Retinal pigment epithelial cell (primary cell): ENCODE results near the gene DYRK1B.
"Not testable (repeated sequence)": the region's sequence is repeated elsewhere in the genome, so short reads cannot be mapped to it uniquely, and the experiment has no call there.

Experiments used
- DNase-seq: peaks from one replicate; pipeline ENCODE4 v3.0.0-alpha.2; 2010; ENCODE audit warnings: low read depth
- H3K4me3 ChIP-seq: 2 replicates; pipeline ENCODE4 v1.5.1; 2011; ENCODE audit warnings: mild to moderate bottlenecking, low read length, control low read depth, moderate library complexity
- CTCF ChIP-seq: conservative IDR thresholded peaks from 2 replicates; pipeline ENCODE4 v1.5.1; 2011; ENCODE audit warnings: low read depth, low read length, control low read depth, inconsistent platforms

DYRK1B gene

GRCh38 chr19:39833464-39834286 is at the start of gene DYRK1B:
TSS of gene DYRK1B (minus strand) at chr19:39834162. CDS start at chr19:39831867, 2,295 bp downstream.
- no peak for TF ChIP-seq CTCF
- peak within 1 kb of the TSS; percentile 80 for H3K4me3 ChIP-seq
- DNase-seq, result peak; percentile 92

DNA sequence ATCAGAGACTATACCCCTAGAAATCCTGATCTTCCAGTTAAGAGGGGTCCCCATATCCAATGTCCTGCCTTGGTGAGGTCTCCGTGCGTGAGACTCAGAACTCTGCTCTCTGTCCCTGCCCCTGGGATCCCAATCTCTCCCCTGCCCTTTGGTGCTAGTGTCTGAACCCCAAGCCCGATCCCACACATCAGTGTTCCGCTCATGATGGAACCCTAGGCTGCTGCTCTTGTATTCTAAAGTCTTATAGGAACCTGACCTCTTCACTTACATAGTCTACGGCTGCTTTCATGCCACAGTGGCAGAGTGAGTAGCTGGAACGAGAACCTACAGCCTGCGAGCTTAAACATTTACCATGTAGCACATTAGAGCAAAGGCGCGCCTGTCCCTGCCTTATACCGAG is 48.7 kb upstream of the DYRK1B start:
- DNase-seq, H3K4me3 ChIP-seq: not testable (repeated sequence)

- not testable (repeated sequence) for DNase-seq
- peak; percentile 54 for TF ChIP-seq CTCF
Measured at GRCh38 chr19:39881495-39882110, 47.6 kb upstream of the DYRK1B start.

GRCh38 chr19:39880241-39880640 is 46.3 kb upstream of the DYRK1B start:
- DNase-seq, result not testable (repeated sequence)

More at GRCh38 chr19:39881495-39882110, 47.6 kb upstream of the DYRK1B start:
- not testable (repeated sequence) for H3K4me3 ChIP-seq

DNA sequence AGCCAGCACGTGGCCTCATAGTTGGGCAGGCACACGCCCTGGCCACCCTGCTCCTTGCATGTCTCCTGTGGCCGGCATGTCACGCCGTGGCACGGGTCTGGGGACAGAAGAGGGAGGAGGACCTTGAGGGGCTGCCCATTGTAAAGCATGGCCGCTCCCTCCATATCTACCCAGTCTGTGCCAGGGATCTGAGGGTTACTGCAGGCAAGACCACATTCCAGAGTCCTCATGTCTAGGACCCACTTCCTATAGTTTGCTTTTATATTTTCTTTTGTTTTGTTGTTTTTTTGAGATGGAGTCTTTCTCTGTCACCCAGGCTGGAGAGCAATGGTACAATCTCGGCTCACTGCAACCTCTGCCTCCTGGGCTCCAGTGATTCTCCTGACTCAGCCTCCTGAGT is 45.8 kb upstream of the DYRK1B start:
- not testable (repeated sequence) for DNase-seq, H3K4me3 ChIP-seq

More at GRCh38 chr19:39880241-39880640, 46.3 kb upstream of the DYRK1B start:
- H3K4me3 ChIP-seq, result not testable (repeated sequence)

DNA sequence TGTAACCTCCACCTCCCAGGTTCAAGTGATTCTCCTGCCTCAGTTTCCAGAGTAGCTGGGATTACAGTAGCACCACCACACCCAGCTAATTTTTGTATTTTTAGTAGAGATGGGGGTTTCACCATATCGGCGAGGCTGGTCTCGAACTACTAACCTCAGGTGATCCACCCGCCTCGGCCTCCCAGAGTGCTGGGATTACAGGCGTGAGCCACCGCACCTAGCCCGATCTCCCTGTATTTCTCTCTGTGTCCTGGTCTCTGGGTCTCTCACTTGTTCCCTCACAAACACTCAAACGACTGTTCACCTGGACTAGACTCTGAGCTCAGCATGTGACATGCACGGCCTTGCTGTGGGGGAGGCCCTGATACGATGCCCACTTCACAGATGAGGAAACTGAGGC is 44.9 kb upstream of the DYRK1B start:
- not testable (repeated sequence) for H3K4me3 ChIP-seq, DNase-seq

DNA sequence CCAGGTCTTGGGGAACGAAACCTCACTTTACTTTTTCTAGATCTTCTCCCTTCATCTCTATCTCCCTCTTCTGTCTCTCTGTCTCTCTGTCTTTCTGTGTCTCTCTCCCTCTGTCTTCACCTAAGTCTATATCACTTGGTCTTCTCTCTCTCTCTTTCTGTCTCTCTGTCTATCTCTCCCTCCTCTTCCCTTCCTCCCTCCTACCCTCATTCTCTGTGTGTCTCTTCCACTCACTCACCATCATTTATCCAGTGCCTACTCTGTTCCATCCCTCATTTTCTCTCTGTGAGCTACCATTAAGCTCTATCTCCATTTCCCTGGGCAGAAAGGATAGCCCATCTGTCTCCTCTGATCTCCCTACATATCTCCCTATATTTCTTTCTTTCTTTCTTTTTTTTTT is 44.4 kb upstream of the DYRK1B start:
- DNase-seq, result no peak
- TF ChIP-seq CTCF, result no peak
- no peak overlapping the region for H3K4me3 ChIP-seq

- DNase-seq, H3K4me3 ChIP-seq: not testable (repeated sequence)
Measured at GRCh38 chr19:39877982-39878381, 44.0 kb upstream of the DYRK1B start.

DNA sequence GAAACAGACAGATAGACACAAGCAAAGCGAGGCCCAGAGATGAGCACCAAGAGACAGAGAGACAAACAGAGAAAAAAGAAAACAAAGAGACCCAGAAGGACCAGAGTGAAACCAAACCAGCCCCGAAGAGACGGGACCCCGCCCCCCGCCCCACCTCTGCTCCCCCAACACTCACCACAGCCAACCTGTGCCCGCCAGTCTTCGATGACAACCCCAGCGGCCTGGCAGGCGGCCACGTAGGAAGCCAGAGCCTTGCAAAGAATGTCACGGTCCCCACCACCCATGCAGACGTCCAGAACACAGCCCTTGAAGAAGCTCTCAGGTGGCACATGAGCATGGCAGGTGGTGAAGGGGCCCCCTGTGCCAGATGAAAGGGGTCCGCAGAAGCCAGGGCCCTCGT is 43.5 kb upstream of the DYRK1B start:
- H3K4me3 ChIP-seq, DNase-seq: not testable (repeated sequence)

- not testable (repeated sequence) for DNase-seq, H3K4me3 ChIP-seq
Measured at GRCh38 chr19:39876486-39876885, 42.5 kb upstream of the DYRK1B start.

DNA sequence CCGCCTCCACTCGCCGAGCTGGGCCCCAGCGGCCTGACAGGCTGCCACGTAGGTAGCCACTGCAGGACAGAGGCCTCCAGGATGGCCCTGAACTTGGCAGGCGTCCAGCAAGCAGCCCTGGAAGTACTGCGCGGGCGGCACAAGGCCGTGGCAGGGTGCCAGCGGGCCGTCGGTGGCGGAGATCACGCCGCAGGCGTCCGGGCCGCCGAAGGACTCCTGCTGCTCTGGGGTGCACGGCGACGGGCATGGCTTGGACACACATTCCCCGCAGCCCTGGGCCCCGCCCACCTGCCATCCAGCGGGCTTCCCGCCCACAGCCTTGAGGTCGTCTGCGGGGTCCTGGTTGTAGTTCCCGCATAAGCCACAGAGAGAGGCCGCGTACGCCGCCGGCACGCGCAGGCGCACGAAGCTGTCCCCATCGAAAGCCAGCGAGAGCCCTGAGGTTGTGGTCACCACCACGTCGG is 41.5 kb upstream of the DYRK1B start:
- not testable (repeated sequence) for DNase-seq, H3K4me3 ChIP-seq
